ENCODE data around the gene FSIP2.
A peak's percentile ranks its signal among the peaks of the same experiment; 100 is the strongest.

DNA sequence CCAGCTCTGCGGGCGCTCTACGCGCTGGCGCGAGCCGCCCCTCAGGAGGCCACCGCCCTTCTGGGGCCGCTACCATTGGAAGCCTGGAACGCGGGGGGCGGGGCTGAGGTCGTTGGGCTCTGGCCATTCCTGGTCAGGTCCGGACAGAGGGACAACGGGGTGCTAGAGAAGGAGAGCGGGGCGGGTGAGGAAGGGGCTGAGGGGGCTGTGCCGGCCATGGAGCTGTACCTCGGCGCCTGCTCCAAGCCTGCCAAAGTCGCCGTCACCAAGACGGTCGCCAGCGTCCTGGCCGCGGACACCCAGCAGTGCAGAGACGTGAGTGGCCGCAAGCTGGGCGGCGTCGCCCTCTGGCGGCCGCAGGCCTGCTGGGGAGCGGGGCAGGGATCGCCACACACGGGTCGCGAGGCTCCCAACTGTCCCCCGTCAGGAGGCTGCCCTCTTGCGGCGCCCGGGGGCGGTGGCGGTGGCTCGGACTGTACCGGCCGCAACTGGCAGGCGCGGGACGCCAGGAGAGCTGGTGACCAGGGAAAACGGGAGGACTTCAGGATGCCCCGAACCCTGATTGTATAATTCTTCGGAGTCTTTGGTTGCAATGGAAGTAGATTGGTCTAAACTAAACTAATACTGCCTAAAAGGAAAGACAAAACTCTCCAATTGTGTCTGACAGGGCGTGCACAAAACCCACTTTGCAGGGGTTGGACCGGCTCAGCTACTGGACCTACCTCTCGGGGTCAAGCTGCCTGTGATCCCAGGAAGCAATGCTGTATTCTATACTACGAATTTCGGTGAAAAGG lies at the start of gene FSIP2:
- no peak for TF ChIP-seq POLR2A (IDR thresholded peaks at IDR 0.05)
- TF ChIP-seq, protein P1, sequence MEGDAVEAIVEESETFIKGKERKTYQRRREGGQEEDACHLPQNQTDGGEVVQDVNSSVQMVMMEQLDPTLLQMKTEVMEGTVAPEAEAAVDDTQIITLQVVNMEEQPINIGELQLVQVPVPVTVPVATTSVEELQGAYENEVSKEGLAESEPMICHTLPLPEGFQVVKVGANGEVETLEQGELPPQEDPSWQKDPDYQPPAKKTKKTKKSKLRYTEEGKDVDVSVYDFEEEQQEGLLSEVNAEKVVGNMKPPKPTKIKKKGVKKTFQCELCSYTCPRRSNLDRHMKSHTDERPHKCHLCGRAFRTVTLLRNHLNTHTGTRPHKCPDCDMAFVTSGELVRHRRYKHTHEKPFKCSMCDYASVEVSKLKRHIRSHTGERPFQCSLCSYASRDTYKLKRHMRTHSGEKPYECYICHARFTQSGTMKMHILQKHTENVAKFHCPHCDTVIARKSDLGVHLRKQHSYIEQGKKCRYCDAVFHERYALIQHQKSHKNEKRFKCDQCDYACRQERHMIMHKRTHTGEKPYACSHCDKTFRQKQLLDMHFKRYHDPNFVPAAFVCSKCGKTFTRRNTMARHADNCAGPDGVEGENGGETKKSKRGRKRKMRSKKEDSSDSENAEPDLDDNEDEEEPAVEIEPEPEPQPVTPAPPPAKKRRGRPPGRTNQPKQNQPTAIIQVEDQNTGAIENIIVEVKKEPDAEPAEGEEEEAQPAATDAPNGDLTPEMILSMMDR (IDR thresholded peaks at IDR 0.05) = peak in 3 of 4 experiments; percentile 7 to 32 (median 25)
